Heart left ventricle (tissue), 16 donors: ENCODE measurements around the gene TGFBR3. TPM values are rescaled to one million over a fixed set of nuclear protein-coding genes. Genes with fewer than 3 reads are reported as not detected.
"Not testable (repeated sequence)": the region's sequence is repeated elsewhere in the genome, so short reads cannot be mapped to it uniquely, and the experiment has no call there.

Experiments
- ATAC-seq, 4 donors: fragments of 200-7000 bp; cut with Tn5 transposase; one replicate each; pipeline ENCODE4 v1.9.1; 2020 to 2022; ENCODE audit warnings: moderate library complexity in 4 of 4, mild to moderate bottlenecking in 3 of 4, moderate number of reproducible peaks in 1 of 4
- DNase-seq, 5 donors: peaks; one replicate each; pipeline ENCODE4 v3.0.0-alpha.2; 2020
- H3K27ac ChIP-seq, 12 donors: fragments of 200-600 bp; sonication (generic) in 4 of 12; one replicate each; pipeline versions ENCODE4 v1.5.0 to v1.8.0; 2016 to 2022; ENCODE audit warnings: mild to moderate bottlenecking in 2 of 12
- H3K27me3 ChIP-seq, 9 donors: fragments of 200-600 bp; sonication (generic) in 2 of 9; one replicate each; pipeline versions ENCODE4 v1.5.1 to v1.8.0; 2016 to 2022; ENCODE audit warnings: mild to moderate bottlenecking in 3 of 9
- H3K36me3 ChIP-seq, 9 donors: fragments of 200-600 bp; sonication (generic) in 2 of 9; one replicate each; pipeline versions ENCODE4 v1.5.0 to v1.8.0; 2018 to 2022; ENCODE audit warnings: mild to moderate bottlenecking in 2 of 9
- H3K4me1 ChIP-seq, 12 donors: fragments of 200-600 bp; sonication (generic) in 4 of 12; one replicate each; pipeline versions ENCODE4 v1.5.0 to v1.8.0; 2016 to 2022; ENCODE audit warnings: mild to moderate bottlenecking in 3 of 12
- H3K4me3 ChIP-seq, 12 donors: fragments of 200-600 bp; sonication (generic) in 4 of 12; one replicate each; pipeline versions ENCODE4 v1.5.0 to v1.8.0; 2017 to 2022; ENCODE audit warnings: mild to moderate bottlenecking in 9 of 12, moderate library complexity in 4 of 12
- H3K9me3 ChIP-seq, 12 donors: fragments of 200-600 bp; sonication (generic) in 4 of 12; one replicate each; pipeline versions ENCODE4 v1.5.0 to v1.8.0; 2016 to 2022; ENCODE audit warnings: mild to moderate bottlenecking in 1 of 12
- CTCF ChIP-seq, 12 donors: fragments of 200-600 bp; sonication (generic) in 4 of 12; IDR thresholded peaks; one replicate each; pipeline versions ENCODE4 v1.5.0 to v1.8.0; 2018 to 2022; ENCODE audit warnings: antibody characterized with exemption in 12 of 12, mild to moderate bottlenecking in 5 of 12
- POLR2A ChIP-seq, 2 donors: fragments of 450-650 bp; IDR thresholded peaks; one replicate each; pipeline ENCODE4 v1.6.1; 2017; ENCODE audit warnings: antibody characterized with exemption in 2 of 2, mild to moderate bottlenecking in 2 of 2, moderate library complexity in 2 of 2
- WGBS, 4 donors: extraction: QIAGEN DNeasy Blood & Tissue Kit in 2 of 4; methylation state at CpG; one replicate each; pipeline versions ENCODE4 v1.1.5 to v1.1.7; 2013 to 2018; 5-methylcytosine and 5-hydroxymethylcytosine counted together
- intact Hi-C, 10 donors: fragments of 100-400 bp; cut with DNase I; formaldehyde crosslinking; loops; one replicate each; pipeline versions ENCODE4 v1.11.1 to v1.14.2; 2022
- polyA plus RNA-seq, 2 donors: library from polyadenylated mRNA; stranded (reverse); fragments of 200-250 nt; gene quantifications; one replicate each; pipeline ENCODE4 v1.2.3, GENCODE V29; 2013
- total RNA-seq, 9 donors: library from RNA; depleted of rRNA in 2 of 9; stranded (reverse); fragments of >200 nt in 2 of 9; fragmentation: NEBNext Ultra II Directional in 3 of 9; extraction: Animal tissue kit (Norgen Biotek cat#: 25700) in 3 of 9; gene quantifications; one replicate each; pipeline versions ENCODE4 v1.1.0 to v1.2.4, GENCODE V29; 2016 to 2023
- donor health status: ischemic (EF 13 %, LVEDD 7.1; RV severe dilation, severe dysfunction).
- donor health status: healthy with polysubstance abuse.
- donor health status: DM: no; HTN: yes; CAD: no.
- donor health status: DM: no; HTN: no; CAD: no.
- donor health status: ischemic (EF 25% LVEDD 6.9; RV normal size, moderate dysfunction).
- donor health status: ischemic (EF 25% LVEDD 5.7; RV mildly dilated, moderate dysfunction).
- donor health status: healthy.
- donor health status: DM: yes; HTN: yes; CAD: no.
- donor health status: ischemic (EF 35%, LVEDD 5.7; RV mildly dilated, moderate dysfunction).
- donor health status: nonischemic (EF 11% LVEDD 7.7; RV severe dilation, severe dysfunction).
- donor health status: DM: yes; HTN: yes; CAD: no.
- donor health status: PGD.
- donor health status: ischemic (EF 29% LVEDD 5.4; RV normal size, mild dysfunction).
- donor health status: nonischemic (EF 23%, LVEDD 6.1; RV moderate dilation, normal function).

Gene TGFBR3
- total and polyA plus RNA-seq, 11 donors = 6.9 to 51.8 (median 22.7) TPM

DNA sequence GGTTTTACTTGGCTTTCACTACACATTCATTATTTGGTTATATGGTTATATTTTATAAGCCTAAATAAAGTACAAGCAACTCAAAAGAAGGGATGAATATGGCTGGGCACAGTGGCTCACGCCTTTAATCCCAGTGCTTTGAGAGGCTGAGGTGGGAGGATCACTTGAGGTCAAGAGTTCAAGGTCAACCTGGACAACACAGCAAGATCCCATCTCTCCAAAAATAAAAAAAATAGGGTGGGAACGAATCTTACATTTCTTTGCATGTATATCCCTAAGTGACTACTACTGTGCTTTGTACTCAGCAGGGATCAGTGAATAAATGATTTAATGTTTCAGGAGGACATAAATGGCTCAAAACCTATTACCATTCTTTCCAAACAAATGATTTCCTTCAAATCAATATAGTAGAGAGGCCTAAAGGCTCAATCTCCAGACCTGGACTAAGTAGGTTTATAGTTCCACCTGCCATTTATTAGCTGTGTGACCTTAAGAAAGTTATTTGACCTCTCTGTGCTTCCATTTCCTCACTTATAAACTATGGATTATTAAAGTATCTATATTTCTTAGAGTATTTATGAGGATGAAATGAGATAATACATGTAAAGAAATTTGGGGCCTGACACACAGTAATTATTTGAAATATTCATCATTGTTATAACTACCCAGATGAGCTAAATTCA lies 28.3 kb downstream of the TGFBR3 start:
- no peaks in the 10 kb centered on the region for H3K9me3 ChIP-seq
- H3K27me3 ChIP-seq = no peaks in the 10 kb centered on the region
- TF ChIP-seq CTCF (IDR thresholded peaks at IDR 0.05) (no peak), POLR2A (IDR thresholded peaks at IDR 0.05) (no peak)
- intact Hi-C loops = no loop called here
- H3K36me3 ChIP-seq = peaks cover 0 to 24% (median 7%) of the 10 kb centered on the region in 9 donors
- H3K4me3 ChIP-seq = no peak overlapping the region
- 89 to 98% (median 94%) methylated on average over 2 of the region's 2 CpGs for WGBS, 4 donors
- DNase-seq (no peak), ATAC-seq (no peak)
- H3K4me1 ChIP-seq = peaks cover 0 to 21% (median 9%) of the 10 kb centered on the region in 12 donors
- H3K27ac ChIP-seq = no peak overlapping the region

DNA sequence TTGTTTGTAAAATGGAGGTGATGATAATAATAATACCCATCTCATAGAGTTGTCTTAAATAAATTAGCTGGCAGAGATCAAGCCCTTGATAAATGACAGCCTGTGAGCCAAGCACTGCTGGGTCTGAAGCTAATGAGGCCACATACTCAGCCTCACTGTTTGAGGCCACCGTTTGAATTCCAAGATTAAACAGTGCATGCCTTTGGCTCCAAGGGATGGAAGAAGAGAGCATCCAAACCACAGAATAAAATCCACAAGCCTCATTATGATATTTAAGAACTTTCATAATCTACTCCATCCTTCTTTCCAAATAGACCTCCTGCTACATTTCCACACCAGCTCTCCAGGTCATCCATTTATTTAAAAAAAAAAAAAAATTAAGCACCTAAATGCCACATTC lies 29.0 kb downstream of the TGFBR3 start:
- H3K4me3 ChIP-seq = no peak overlapping the region
- DNase-seq (no peak), ATAC-seq (no peak)
- no peak for TF ChIP-seq POLR2A (IDR thresholded peaks at IDR 0.05)
- no peak for TF ChIP-seq CTCF (IDR thresholded peaks at IDR 0.05)
- intact Hi-C loops = no loop called here
- 26 to 38% (median 32%) methylated on average over 1 of the region's 1 CpG for WGBS, 4 donors
- H3K4me1 ChIP-seq = peaks cover under 1 to 23% (median 10%) of the 10 kb centered on the region in 12 donors
- H3K36me3 ChIP-seq = peaks cover 0 to 24% (median 7%) of the 10 kb centered on the region in 9 donors
- no peaks in the 10 kb centered on the region for H3K9me3 ChIP-seq
- no peaks in the 10 kb centered on the region for H3K27me3 ChIP-seq
- no peak overlapping the region for H3K27ac ChIP-seq

DNA sequence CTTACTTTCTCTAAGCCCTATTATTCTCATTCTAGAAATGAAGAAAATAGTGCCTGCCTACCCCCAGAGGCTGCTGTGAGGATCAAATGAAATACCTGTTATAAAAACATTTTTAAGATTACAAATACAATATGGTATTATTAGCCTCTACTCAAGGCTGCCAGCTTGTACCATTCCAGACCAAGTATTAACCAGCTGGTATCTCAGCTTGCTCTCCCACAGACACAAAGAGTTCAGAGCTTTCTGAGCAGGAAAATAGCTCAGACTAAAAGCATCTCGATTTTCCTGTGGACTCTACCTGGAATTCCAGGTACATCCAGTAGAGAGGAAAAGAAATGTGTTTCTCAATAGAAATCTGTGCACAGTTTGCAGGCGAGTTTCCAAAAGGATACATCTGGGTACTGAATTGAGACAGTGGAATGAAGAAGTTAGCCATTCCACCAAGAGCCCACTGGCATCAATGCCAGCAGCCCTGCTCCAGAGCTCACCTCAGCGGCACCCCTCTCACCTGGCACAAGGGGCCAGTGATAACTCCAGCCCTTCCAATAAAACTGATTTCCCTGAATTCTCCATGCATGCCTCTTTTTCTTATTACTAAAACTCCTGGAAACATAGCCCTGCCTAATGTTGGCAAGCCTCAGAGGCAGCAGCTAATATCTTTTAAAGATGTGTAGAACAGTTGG lies 31.0 kb downstream of the TGFBR3 start:
- H3K36me3 ChIP-seq = peaks cover 0 to 9% (median 0%) of the 10 kb centered on the region in 9 donors
- no peak for TF ChIP-seq CTCF (IDR thresholded peaks at IDR 0.05)
- TF ChIP-seq POLR2A (IDR thresholded peaks at IDR 0.05) = no peak
- no peaks in the 10 kb centered on the region for H3K27me3 ChIP-seq
- DNase-seq (no peak), ATAC-seq (peak in 1 of 4 donors; percentile 19)
- no peak overlapping the region for H3K4me3 ChIP-seq
- intact Hi-C loops = loop anchor here in 1 of 10 donors (5.0 kb wide), 1 partner anchor 32 kb away; the partner anchor contains the start of gene TGFBR3
- no peaks in the 10 kb centered on the region for H3K9me3 ChIP-seq
- peak overlapping the region in 5 of 12 donors; percentile 17 to 42 (median 27) for H3K27ac ChIP-seq
- H3K4me1 ChIP-seq = peaks cover 5 to 41% (median 21%) of the 10 kb centered on the region in 12 donors
- 22 to 42% (median 38%) methylated on average over 3 of the region's 3 CpGs for WGBS, 4 donors

GRCh38 chr1:91853397-91853796 lies 32.6 kb downstream of the TGFBR3 start:
- TF ChIP-seq CTCF (IDR thresholded peaks at IDR 0.05) (no peak), POLR2A (IDR thresholded peaks at IDR 0.05) (no peak)
- no peaks in the 10 kb centered on the region for H3K36me3 ChIP-seq
- DNase-seq (no peak), ATAC-seq (no peak)
- H3K4me3 ChIP-seq = no peak overlapping the region
- H3K27ac ChIP-seq = no peak overlapping the region
- H3K9me3 ChIP-seq = no peaks in the 10 kb centered on the region
- 96 to 99% (median 97%) methylated on average over 7 of the region's 7 CpGs for WGBS, 4 donors
- intact Hi-C loops = loop anchor here in 1 of 10 donors (5.0 kb wide), 1 partner anchor 34 kb away; the partner anchor contains the start of gene TGFBR3
- peaks cover 5 to 45% (median 21%) of the 10 kb centered on the region in 12 donors for H3K4me1 ChIP-seq
- H3K27me3 ChIP-seq = no peaks in the 10 kb centered on the region

DNA sequence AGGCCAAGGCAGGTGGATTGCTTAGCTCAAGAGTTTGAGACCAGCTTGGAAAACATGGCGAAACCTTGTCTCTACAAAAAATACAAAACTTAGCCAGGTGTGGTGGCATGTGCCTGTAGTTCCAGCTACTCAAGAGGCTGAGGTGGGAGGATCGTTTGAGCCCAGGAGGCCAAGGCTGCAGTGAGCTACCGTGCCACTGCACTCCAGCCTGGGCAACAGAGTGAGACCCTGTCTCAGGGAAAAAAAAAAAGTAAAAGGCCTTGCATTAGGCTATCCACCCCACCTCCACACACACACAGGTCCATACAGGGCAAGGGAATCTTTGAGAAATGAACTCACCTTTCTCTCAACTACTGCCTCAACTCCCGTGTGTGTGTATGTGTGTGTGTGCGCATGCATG lies 33.9 kb downstream of the TGFBR3 start:
- intact Hi-C loops = loop anchor here in 1 of 10 donors (5.0 kb wide), 1 partner anchor 35 kb away; the partner anchor contains the start of gene TGFBR3
- H3K36me3 ChIP-seq, H3K9me3 ChIP-seq, ATAC-seq, H3K27me3 ChIP-seq, H3K4me3 ChIP-seq, DNase-seq: not testable (repeated sequence)
- peaks cover 5 to 54% (median 21%) of the 10 kb centered on the region in 12 donors for H3K4me1 ChIP-seq
- WGBS, 4 donors = 94 to 97% (median 96%) methylated on average over 5 of the region's 5 CpGs
- H3K27ac ChIP-seq = peak overlapping the region in 11 of 12 donors; percentile 19 to 92 (median 85)
